Ovary (tissue), 9 donors: ENCODE results near the gene ZNF829. TPM values are rescaled to one million over a fixed set of nuclear protein-coding genes. Genes with fewer than 3 reads are reported as not detected.

Source experiments
- polyA plus RNA-seq, 2 donors: library from polyadenylated mRNA; stranded (reverse); fragments of 200-250 nt in 1 of 2; fragments of 350-450 nt in 1 of 2; fragmentation: Illumina TruSeq in 1 of 2; extraction: RNeasy Lipid Tissue Mini Kit (QIAGEN cat#74804) in 1 of 2; gene quantifications; one replicate each; pipeline ENCODE4 v1.2.3, GENCODE V29; 2013 to 2014
- small RNA-seq: library from RNA; depleted of rRNA; stranded (forward); fragments of <200 nt; gene quantifications from one replicate; pipeline ENCODE3, GENCODE V24; 2016
- total RNA-seq, 7 donors: library from RNA; depleted of rRNA in 2 of 7; stranded (reverse); fragments of >200 nt in 2 of 7; fragmentation: NEBNext Ultra II Directional in 3 of 7; extraction: Animal tissue kit (Norgen Biotek cat#: 25700) in 3 of 7; gene quantifications; one replicate each; pipeline versions ENCODE4 v1.1.0 to v1.2.4, GENCODE V29; 2016 to 2023
- donor health status: DM: no; HTN: no; CAD: no; lungs with moderate emphysema.
- donor health status: DM: no; HTN: no; CAD: no.
- donor health status: Bipolar disorder and iron deficiency.
- donor health status: DM: yes; HTN: yes; CAD: no.
- donor health status: DM: no; HTN: no; CAD: no.
- donor health status: DM: yes; HTN: yes; CAD: no.

Gene ZNF829
- total and polyA plus RNA-seq, 9 donors = 2.6 to 7.5 (median 5.6) TPM

Small RNA genes within 50 kb of the gene (small RNA-seq; reads per million reads assigned to genes)
- gene RF00019 = not detected

Other genes with a start within 250 kb of the ZNF829 start
- 10 to 100 TPM in 2 of 7 donors, 1 to 10 TPM in 5; 6.4 to 12.9 (median 9.1) TPM for gene ZNF461, start 249.5 kb downstream of the ZNF829 start, total RNA-seq
- 1 to 10 TPM; 4.7 to 9.9 TPM for gene ZNF461, start 249.5 kb downstream of the ZNF829 start, polyA plus RNA-seq
- gene ZNF567, start 228.7 kb downstream of the ZNF829 start, total RNA-seq = 10 to 100 TPM in 2 of 7 donors, 1 to 10 TPM in 5; 7.4 to 12.6 (median 9.0) TPM
- 1 to 10 TPM; 4.3 to 8.4 TPM for gene ZNF567, start 228.7 kb downstream of the ZNF829 start, polyA plus RNA-seq
- gene ZNF850, start 143.5 kb downstream of the ZNF829 start, total RNA-seq = 10 to 100 TPM in 1 of 7 donors, 1 to 10 TPM in 6; 2.8 to 10.1 (median 7.4) TPM
- gene ZNF850, start 143.5 kb downstream of the ZNF829 start, polyA plus RNA-seq = 1 to 10 TPM; 1.1 to 1.3 TPM
- 10 to 100 TPM in 1 of 7 donors, 1 to 10 TPM in 6; 3.6 to 11.8 (median 8.3) TPM for gene ZNF790, start 77.9 kb downstream of the ZNF829 start, total RNA-seq
- gene ZNF790, start 77.9 kb downstream of the ZNF829 start, polyA plus RNA-seq = 1 to 10 TPM; 3.5 to 4.5 TPM
- 10 to 100 TPM in 2 of 7 donors, 1 to 10 TPM in 5; 3.2 to 14.1 (median 9.2) TPM for gene ZNF345, start 65.4 kb downstream of the ZNF829 start, total RNA-seq
- gene ZNF345, start 65.4 kb downstream of the ZNF829 start, polyA plus RNA-seq = 1 to 10 TPM; 3.5 to 5.9 TPM
- 10 to 100 TPM; 11.1 to 25.3 (median 15.6) TPM for gene ZNF568, start within 50 bp of the ZNF829 start, total RNA-seq
- gene ZNF568, start within 50 bp of the ZNF829 start, polyA plus RNA-seq = 1 to 10 TPM; 9.5 to 9.8 TPM
- gene ZNF420, start 162.1 kb upstream of the ZNF829 start, total RNA-seq = 10 to 100 TPM in 6 of 7 donors, 1 to 10 TPM in 1; 5.9 to 26.6 (median 16.3) TPM
- gene ZNF420, start 162.1 kb upstream of the ZNF829 start, polyA plus RNA-seq = 1 to 10 TPM; 8.2 TPM